ENCODE measurements around the gene ZNF606.
"Not testable (repeated sequence)": the region's sequence is repeated elsewhere in the genome, so short reads cannot be mapped to it uniquely, and the experiment has no call there.

ZNF606 gene

GRCh38 chr19:58010507-58010906, 7.9 kb upstream of the ZNF606 start:
- no peak for DNase-seq (ENCODE audit: low read depth, low spot score)

DNA sequence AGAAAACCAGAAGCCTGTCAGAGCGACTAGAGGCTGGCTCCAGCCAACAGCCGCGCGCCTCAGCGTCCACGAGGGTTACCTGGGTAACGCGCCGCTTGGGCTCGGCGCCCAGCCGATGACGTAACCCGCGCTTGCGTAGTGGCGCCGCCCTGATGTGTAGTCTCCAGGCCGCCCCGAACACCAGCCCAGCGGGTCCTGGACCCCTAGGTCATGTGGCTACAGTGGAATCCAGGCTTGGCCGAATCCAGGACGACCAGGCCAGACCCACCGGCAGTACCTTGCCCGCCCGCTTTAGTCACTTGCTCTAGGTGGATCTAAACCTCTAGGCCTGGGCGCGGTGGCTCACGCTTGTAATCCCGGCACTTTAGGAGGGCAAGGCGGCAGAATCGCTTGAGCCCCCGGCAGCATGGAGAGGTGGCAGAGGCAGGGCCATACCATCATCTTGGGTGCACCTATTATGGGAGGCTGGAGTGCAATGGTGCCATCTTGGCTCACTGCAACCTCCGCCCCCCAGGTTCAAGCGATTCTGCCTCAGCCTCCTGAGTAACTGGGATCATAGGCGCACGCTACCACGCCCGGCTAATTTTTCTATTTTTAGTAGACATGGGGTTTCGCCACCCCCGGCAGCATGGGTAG, 7.2 kb upstream of the ZNF606 start:
- no peak for DNase-seq (ENCODE audit: low read depth, low spot score)

DNA sequence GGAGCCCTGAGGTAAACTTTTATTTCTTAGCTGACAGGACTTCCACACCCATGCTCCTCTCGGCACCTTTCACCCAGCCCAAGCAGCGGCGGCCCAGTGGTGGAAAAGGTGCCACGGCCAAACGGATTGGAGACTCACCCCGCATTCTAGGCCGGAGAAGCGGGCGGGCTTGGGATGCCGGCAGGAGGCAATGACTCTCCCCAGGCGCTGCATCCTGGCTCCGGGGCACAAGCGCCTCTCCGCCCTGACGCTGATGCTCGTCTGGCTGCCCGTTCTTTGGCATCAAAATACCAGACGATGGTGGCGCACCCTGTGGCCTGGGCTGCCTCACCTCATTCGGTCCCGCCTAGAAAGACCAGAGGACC, 6.7 kb upstream of the ZNF606 start:
- DNase-seq (ENCODE audit: low read depth, low spot score), result no peak

GRCh38 chr19:58008877-58009276, 6.3 kb upstream of the ZNF606 start:
- not testable (repeated sequence) for DNase-seq (ENCODE audit: low read depth, low spot score)

- no peak for DNase-seq (ENCODE audit: low read depth, low spot score)
These were observed 4.7 kb upstream of the ZNF606 start for GRCh38 chr19:58007285-58007684.

GRCh38 chr19:58003174-58003828, 681 bp upstream of the ZNF606 start:
- DNase-seq (ENCODE audit: low read depth, low spot score), result no peak

DNA sequence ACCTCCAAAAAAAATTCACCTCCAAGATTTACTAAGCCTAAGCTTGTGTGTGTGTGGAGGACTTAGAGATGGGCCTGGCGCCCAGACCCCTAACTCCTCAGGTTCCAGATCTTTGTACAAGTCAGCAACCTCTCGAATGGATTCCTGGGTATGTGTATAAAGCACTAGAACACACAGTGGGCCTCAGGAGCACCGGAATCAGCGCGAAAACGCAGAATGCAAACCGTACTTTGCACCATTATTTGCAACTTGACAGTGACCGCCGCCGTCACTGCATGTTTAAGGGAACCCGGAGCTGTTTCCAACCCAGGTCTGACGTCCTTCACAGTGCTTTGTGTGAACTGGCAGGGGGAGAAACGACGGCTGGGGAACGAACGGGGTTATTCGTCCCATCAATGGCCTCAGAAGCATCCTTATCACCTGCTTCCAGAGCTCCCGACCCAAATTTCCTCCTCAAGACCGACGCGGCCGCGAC, 688 bp downstream of the ZNF606 start:
- no peak for DNase-seq (ENCODE audit: low read depth, low spot score)

GRCh38 chr19:58000677-58001076, 1.9 kb downstream of the ZNF606 start:
- DNase-seq (ENCODE audit: low read depth, low spot score), result no peak

DNA sequence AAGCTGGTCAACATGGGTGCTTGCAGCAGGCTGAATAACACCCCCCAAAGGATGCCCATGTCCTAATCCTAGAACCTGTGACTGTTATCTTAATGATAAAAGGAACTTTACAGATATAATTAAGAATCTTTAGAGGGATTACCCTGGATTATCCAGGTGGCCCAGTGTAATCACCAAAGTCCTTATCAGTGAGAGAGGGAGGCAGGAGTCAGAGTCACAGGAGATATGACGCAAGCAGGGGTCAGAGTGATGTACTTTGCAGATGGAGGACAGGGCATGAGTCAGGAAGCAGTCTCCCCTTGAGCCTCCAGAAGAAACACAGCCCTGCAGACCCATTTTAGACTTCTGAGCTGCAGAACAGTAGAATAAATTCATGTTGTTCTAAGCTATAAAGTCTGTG, 9.8 kb downstream of the ZNF606 start:
- DNase-seq (ENCODE audit: low read depth, low spot score), result no peak

- no peak for DNase-seq (ENCODE audit: low read depth, low spot score)
These were observed 23.9 kb downstream of the ZNF606 start for GRCh38 chr19:57978586-57979289.

DNA sequence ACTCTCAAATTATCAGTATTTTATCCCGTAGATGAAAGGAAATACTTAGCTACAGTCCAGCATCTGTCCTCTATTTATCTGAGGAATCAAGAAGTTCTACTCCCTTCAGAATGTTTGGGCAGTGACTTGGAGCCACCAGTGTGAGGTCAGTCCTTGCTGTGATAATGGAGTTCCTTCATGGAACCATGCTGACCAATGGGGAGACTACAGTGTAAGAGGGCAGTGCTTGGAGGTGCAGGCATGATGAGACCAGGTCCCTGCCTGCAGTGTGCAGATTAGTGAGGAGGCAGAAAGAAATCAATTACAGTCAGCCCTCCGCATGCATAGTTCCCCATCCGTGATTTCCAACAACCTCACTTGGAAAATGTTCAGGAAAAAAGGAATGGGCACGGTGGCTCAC, 28.2 kb downstream of the ZNF606 start, which contains the start of gene C19orf18:
Gene C19orf18 (minus strand): TSS at position 101 of the 400 bp plus-strand sequence. CDS start 102 bp downstream, outside the sequence.
- DNase-seq (ENCODE audit: low read depth, low spot score), result no peak

GRCh38 chr19:57964761-57965160, 37.9 kb downstream of the ZNF606 start:
- DNase-seq (ENCODE audit: low read depth, low spot score), result no peak

GRCh38 chr19:57961785-57962184, 40.8 kb downstream of the ZNF606 start:
- no peak for DNase-seq (ENCODE audit: low read depth, low spot score)

DNA sequence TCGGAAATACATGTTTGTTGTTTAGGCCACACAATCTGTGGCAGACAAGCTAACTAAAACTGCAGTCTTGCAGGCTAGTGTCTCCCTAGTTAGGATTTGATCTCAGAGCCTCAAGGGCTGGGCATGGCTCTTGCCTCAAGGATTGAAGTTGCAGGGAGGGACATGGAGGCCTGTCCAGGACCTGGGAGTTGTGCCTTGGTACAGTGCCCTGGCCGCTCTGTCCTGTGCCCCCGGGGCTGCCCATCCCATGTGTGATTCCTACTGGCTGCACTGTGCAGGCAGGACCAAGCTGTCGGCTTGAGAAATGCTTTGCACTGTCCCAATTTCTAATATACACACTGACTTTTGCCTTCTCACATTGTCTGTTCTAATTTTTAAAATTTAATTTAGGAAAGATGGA, 47.6 kb downstream of the ZNF606 start:
- DNase-seq (ENCODE audit: low read depth, low spot score), result no peak

DNA sequence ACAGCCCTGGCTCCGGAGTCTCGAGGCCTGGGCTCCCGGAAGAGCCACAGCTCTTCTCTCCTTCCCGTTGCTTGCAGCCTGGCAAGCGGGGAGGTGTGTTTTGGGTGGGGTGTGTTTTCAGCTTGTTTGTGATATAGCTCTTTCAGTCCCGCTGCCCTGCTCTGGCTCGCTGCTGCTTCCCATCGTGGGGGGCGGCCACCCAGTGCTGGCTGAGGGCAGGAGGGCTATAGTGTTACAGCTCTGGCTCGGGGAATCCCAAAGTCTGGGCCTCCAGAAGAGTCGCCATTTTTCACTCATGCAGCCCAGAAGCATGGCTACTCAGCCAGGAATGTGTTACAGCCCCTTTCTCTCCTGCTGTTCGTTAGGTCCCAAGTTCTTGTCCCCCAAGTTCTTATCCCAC, 52.9 kb downstream of the ZNF606 start:
- DNase-seq (ENCODE audit: low read depth, low spot score), result no peak

DNA sequence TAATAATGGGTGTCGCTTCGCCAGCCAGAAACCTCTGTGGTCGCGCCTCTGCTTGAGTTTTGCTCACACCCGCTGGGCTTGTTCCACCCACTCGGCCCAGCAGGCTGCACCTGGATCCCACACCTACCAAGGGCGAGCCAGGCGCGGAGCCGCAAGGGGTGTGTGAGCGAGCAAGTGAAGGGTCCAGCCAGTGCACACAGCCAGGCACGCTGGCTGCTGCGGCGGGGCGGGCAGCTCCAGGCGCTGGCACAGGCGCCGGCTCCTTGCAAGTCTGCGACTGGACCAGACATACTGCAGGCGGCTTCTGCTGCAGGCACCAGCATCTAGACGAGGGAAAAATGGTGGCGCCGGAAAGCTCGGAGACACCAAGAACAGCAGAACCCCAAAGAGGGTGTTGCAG, 53.3 kb downstream of the ZNF606 start:
- DNase-seq (ENCODE audit: low read depth, low spot score), result no peak

DNA sequence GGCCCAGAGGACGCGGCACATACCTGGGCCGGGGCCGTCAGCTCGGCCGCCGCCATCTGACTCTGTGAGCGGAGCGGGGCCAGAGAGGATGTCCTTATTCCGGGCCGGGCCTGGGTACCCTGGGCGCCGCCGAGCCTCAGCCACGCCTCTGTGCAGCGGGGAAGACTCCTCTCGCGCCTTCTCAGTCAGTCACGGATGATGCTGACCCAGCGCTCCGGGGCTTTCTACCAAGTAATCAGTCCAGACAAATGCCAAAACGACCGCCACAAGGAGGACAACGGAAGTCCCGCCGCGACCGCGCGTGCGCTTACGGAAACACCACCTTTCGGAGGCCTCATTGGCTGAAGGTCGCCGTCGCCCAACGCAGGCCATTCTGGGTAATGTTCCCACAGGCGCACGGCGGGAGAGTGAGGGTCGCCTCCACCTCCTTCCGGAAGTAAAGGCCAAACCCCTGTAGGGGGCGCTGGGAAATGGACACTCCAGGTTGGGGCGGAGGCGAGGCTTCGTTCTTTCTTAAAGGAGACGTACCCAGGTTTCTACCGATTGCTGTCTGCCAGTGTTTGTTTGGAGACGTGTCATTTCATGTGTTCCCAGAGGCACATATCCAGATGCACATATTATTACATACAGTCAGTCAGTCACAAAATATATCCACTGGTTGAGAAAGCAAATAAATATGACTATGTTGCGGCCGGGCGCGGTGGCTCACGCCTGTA, 55.0 kb downstream of the ZNF606 start, which contains the start of gene ZNF256:
Gene ZNF256 (minus strand): TSS at position 288 of the 716 bp plus-strand sequence. CDS start 232 bp downstream, at position 56.
- DNase-seq (ENCODE audit: low read depth, low spot score), result peak; percentile 90

DNA sequence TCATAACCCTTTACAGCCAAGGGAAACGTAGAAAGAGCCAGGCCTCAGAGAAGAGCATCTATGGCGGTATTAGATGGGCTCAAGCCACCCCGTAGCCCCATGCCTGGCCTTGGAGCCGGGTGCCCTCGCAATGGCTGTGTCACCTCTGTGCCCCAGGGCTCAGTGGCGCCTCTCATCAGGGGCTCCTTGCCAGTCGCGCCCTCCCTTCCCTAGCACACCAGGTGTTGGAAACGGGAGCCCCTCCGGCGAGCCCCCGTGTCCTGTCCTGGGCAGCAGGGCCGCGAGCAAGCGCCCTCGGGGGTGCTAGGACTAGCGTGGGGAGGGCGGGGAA, 55.6 kb downstream of the ZNF606 start:
- DNase-seq (ENCODE audit: low read depth, low spot score), result no peak

DNA sequence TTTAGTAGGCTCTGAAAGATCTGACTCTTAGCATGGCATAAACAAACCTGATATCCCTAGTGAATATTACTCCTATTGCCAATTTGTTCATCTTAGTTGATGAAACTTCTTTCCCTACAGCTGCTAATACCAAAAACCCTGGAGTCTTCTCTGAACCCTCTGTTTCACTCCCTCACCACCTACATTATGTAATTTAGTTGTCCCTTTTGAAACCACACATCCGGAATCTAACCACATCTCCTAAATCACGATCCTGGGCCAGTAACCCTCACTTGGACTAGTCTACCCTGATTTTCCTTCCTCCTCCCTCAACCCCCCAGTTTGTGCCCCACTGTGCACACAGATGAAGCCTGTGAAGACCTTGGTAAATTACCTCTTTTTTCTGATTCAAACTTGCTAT, 56.3 kb downstream of the ZNF606 start:
- no peak for DNase-seq (ENCODE audit: low read depth, low spot score)

DNA sequence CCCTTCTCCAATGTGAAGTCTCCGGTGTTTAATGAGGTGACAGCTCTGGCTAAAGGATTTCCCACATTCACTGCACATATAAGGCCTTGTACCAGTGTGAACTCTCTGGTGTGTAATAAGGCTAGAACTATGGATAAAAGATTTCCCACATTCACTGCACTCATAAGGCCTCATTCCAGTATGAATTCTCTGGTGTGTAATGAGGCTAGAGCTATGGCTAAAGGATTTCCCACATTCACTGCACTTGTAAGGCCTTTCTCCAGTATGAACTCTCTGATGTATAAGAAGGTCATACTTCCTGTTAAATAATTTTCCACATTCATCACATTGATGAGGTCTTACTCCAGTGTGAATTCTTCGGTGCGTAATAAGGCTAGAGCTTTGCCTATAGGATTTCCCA, 61.0 kb downstream of the ZNF606 start:
- DNase-seq (ENCODE audit: low read depth, low spot score), result no peak

GRCh38 chr19:57935731-57936130, 66.9 kb downstream of the ZNF606 start:
- no peak for DNase-seq (ENCODE audit: low read depth, low spot score)
